Measurements from ENCODE around the gene NUCKS1. TPM values are rescaled to one million over a fixed set of nuclear protein-coding genes. Genes with fewer than 3 reads are reported as not detected.

Gene NUCKS1
- total RNA-seq, 1 experiment from 2014 or later = 276 TPM

GRCh38 chr1:205719015-205719414, 31.0 kb downstream of the NUCKS1 start:
- CTCF ChIA-PET = no interaction called here
- TF ChIP-seq CTCF (IDR thresholded peaks at IDR 0.05; ENCODE audit: unreplicated experiment) = no peak
- peaks cover 86% of the 10 kb centered on the region for H3K36me3 Mint-ChIP-seq (ENCODE audit: insufficient read depth, unreplicated experiment)

GRCh38 chr1:205716371-205717132, 33.4 kb downstream of the NUCKS1 start:
- H3K4me3 Mint-ChIP-seq (ENCODE audit: low read depth, unreplicated experiment) = no peak overlapping the region
- DNase-seq = no peak
- H3K27me3 Mint-ChIP-seq (ENCODE audit: unreplicated experiment) = no peaks in the 10 kb centered on the region
- H3K27ac Mint-ChIP-seq (ENCODE audit: unreplicated experiment) = no peak overlapping the region
- no peaks in the 10 kb centered on the region for H3K9me3 Mint-ChIP-seq (ENCODE audit: low read depth, unreplicated experiment)
- peaks cover 27% of the 10 kb centered on the region for H3K4me1 Mint-ChIP-seq (ENCODE audit: low read depth, unreplicated experiment)
- intact Hi-C loops (cut with micrococcal nuclease; ENCODE audit: unreplicated experiment) = no loop called here
- no TSS peak for BruUV-seq (replicated peaks)
- CTCF ChIA-PET = no interaction called here
- TF ChIP-seq CTCF (IDR thresholded peaks at IDR 0.05; ENCODE audit: unreplicated experiment) = no peak
- H3K36me3 Mint-ChIP-seq (ENCODE audit: insufficient read depth, unreplicated experiment) = peaks cover 80% of the 10 kb centered on the region

More at GRCh38 chr1:205719015-205719414, 31.0 kb downstream of the NUCKS1 start:
- BruUV-seq (replicated peaks) = no TSS peak
- Mint-ChIP-seq H3K27me3 (ENCODE audit: unreplicated experiment) (no peaks in the 10 kb centered on the region), H3K4me3 (ENCODE audit: low read depth, unreplicated experiment) (no peak overlapping the region), H3K9me3 (ENCODE audit: low read depth, unreplicated experiment) (no peaks in the 10 kb centered on the region), H3K27ac (ENCODE audit: unreplicated experiment) (no peak overlapping the region), H3K4me1 (ENCODE audit: low read depth, unreplicated experiment) (peaks cover 27% of the 10 kb centered on the region)
- DNase-seq = no peak
- intact Hi-C loops (cut with micrococcal nuclease; ENCODE audit: unreplicated experiment) = no loop called here

- Mint-ChIP-seq H3K9me3 (ENCODE audit: low read depth, unreplicated experiment) (no peaks in the 10 kb centered on the region), H3K4me1 (ENCODE audit: low read depth, unreplicated experiment) (peaks cover 35% of the 10 kb centered on the region), H3K27me3 (ENCODE audit: unreplicated experiment) (no peaks in the 10 kb centered on the region), H3K36me3 (ENCODE audit: insufficient read depth, unreplicated experiment) (peaks cover 80% of the 10 kb centered on the region), H3K27ac (ENCODE audit: unreplicated experiment) (no peak overlapping the region), H3K4me3 (ENCODE audit: low read depth, unreplicated experiment) (no peak overlapping the region)
- DNase-seq = no peak
- no peak for TF ChIP-seq CTCF (IDR thresholded peaks at IDR 0.05; ENCODE audit: unreplicated experiment)
- intact Hi-C loops (cut with micrococcal nuclease; ENCODE audit: unreplicated experiment) = no loop called here
- no TSS peak for BruUV-seq (replicated peaks)
- CTCF ChIA-PET = no interaction called here
Measured at GRCh38 chr1:205715628-205716027, 34.4 kb downstream of the NUCKS1 start.

- no TSS peak for BruUV-seq (replicated peaks)
- DNase-seq = no peak
- CTCF ChIA-PET = interaction anchor here (1.0 kb wide), 1 partner anchor 46 kb away, joined by 3 read pairs; no protein-coding TSS in a partner anchor
- Mint-ChIP-seq H3K4me1 (ENCODE audit: low read depth, unreplicated experiment) (peaks cover 38% of the 10 kb centered on the region), H3K36me3 (ENCODE audit: insufficient read depth, unreplicated experiment) (peaks cover 78% of the 10 kb centered on the region), H3K9me3 (ENCODE audit: low read depth, unreplicated experiment) (no peaks in the 10 kb centered on the region), H3K27me3 (ENCODE audit: unreplicated experiment) (no peaks in the 10 kb centered on the region), H3K4me3 (ENCODE audit: low read depth, unreplicated experiment) (no peak overlapping the region), H3K27ac (ENCODE audit: unreplicated experiment) (no peak overlapping the region)
- intact Hi-C loops (cut with micrococcal nuclease; ENCODE audit: unreplicated experiment) = no loop called here
- no peak for TF ChIP-seq CTCF (IDR thresholded peaks at IDR 0.05; ENCODE audit: unreplicated experiment)
Measured at GRCh38 chr1:205714906-205715246, 35.1 kb downstream of the NUCKS1 start.

Data from Calu3 (cell line).